Endothelial cell of umbilical vein (primary cell): ENCODE measurements around the gene SYNE1. TPM values are rescaled to one million over a fixed set of nuclear protein-coding genes. Genes with fewer than 3 reads are reported as not detected.
A peak's percentile ranks its signal among the peaks of the same experiment; 100 is the strongest.

Experiments
- BruUV-seq: library from RNA; stranded (reverse); fragments of 400-500 nt; replicated peaks from 2 replicates; lab custom pipeline; 2021; lab: Mats Ljungman, UMichigan
- CTCF ChIA-PET: fragments of 300-600, 350-600 bp; sonication (Branson Sonifier 250); formaldehyde crosslinking; loops from one replicate; lab custom pipeline; 2021; ENCODE audit warnings: antibody characterized with exemption, inconsistent platforms; lab: Charles Lee
- POLR2A ChIA-PET: fragments of 300-600, 350-600 bp; sonication (Branson Sonifier 250); formaldehyde crosslinking; loops from one replicate; lab custom pipeline; 2021; ENCODE audit warnings: antibody characterized with exemption, inconsistent platforms; lab: Charles Lee
- DNase-seq: peaks from one replicate; pipeline ENCODE4 v3.0.0-alpha.2; 2011; ENCODE audit warnings: low read depth, low spot score
- FAIRE-seq: peaks from 2 replicates; lab custom pipeline; 2011; peaks lifted over from hg19 to GRCh38; lab: Jason Lieb, UNC
- H2AFZ ChIP-seq: 2 replicates; pipeline ENCODE4 v1.6.0; 2012; ENCODE audit warnings: low read depth, low read length, control low read depth, inconsistent platforms
- H3K27ac ChIP-seq: 2 replicates; pipeline ENCODE4 v1.5.1; 2011; ENCODE audit warnings: low read depth, mild to moderate bottlenecking, control low read depth, low read length, moderate library complexity; ENCODE audit not compliant: insufficient read depth
- H3K27me3 ChIP-seq, 2 experiments: 2 replicates each; pipeline versions ENCODE4 v1.6.0 to v1.6.1; 2011; ENCODE audit warnings: low read length in 2 of 2, mixed read lengths in 1 of 2; ENCODE audit not compliant: control insufficient read depth in 2 of 2, insufficient read depth in 2 of 2
- H3K36me3 ChIP-seq, 2 experiments: 2 replicates in 1 of 2; 3 replicates in 1 of 2; pipeline ENCODE4 v1.5.1; 2011; ENCODE audit warnings: low read length in 2 of 2, mild to moderate bottlenecking in 1 of 2, moderate library complexity in 1 of 2; ENCODE audit not compliant: control insufficient read depth in 2 of 2, insufficient read depth in 2 of 2; ENCODE audit errors: extremely low read depth in 1 of 2
- H3K4me1 ChIP-seq: 3 replicates; pipeline ENCODE4 v1.5.1; 2011; ENCODE audit warnings: mild to moderate bottlenecking, low read length; ENCODE audit not compliant: control insufficient read depth, insufficient read depth; ENCODE audit errors: extremely low read depth
- H3K4me2 ChIP-seq: 2 replicates; pipeline ENCODE4 v1.6.1; 2011; ENCODE audit warnings: low read length, control low read depth, mixed read lengths; ENCODE audit not compliant: insufficient read depth
- H3K4me3 ChIP-seq, 3 experiments: fragments of 200-600 bp in 1 of 3; sonication (generic), shearing (Covaris generic) in 1 of 3; replicated peaks in 1 of 3; 2 replicates each; pipeline ENCODE4 v1.5.1; 2011 to 2016; ENCODE audit warnings: control low read depth in 3 of 3, low read length in 3 of 3, mild to moderate bottlenecking in 2 of 3, inconsistent platforms in 1 of 3, low read depth in 1 of 3, moderate library complexity in 1 of 3; ENCODE audit not compliant: insufficient read depth in 1 of 3
- H3K79me2 ChIP-seq: 2 replicates; pipeline ENCODE4 v1.6.0; 2012; ENCODE audit warnings: low read length, inconsistent platforms; ENCODE audit not compliant: control insufficient read depth, insufficient read depth
- H3K9ac ChIP-seq: replicated peaks from 2 replicates; pipeline ENCODE3; 2011; ENCODE audit warnings: low read length, control low read depth; ENCODE audit not compliant: insufficient read depth; ENCODE audit errors: extremely low read depth
- H3K9me1 ChIP-seq: replicated peaks from 3 replicates; pipeline ENCODE4 v1.6.0; 2011; ENCODE audit warnings: mild to moderate bottlenecking, low read length; ENCODE audit not compliant: control insufficient read depth, insufficient read depth; ENCODE audit errors: extremely low read depth
- H3K9me3 ChIP-seq: replicated peaks from 2 replicates; pipeline ENCODE4 v1.5.1; 2012; ENCODE audit warnings: low read length, inconsistent platforms; ENCODE audit not compliant: control insufficient read depth, insufficient read depth
- H4K20me1 ChIP-seq: replicated peaks from 2 replicates; pipeline ENCODE3; 2011; ENCODE audit warnings: mild to moderate bottlenecking, low read length; ENCODE audit not compliant: control insufficient read depth, insufficient read depth; ENCODE audit errors: extremely low read depth
- CTCF ChIP-seq, 2 donors: IDR thresholded peaks; 1 replicate in 1 of 2; 2 replicates in 1 of 2; pipeline ENCODE4 v1.5.1; 2011; ENCODE audit warnings: low read length in 2 of 2, mild to moderate bottlenecking in 2 of 2, moderate library complexity in 2 of 2, control low read depth in 1 of 2, inconsistent platforms in 1 of 2, low read depth in 1 of 2; ENCODE audit not compliant: insufficient read depth in 1 of 2; ENCODE audit errors: extremely low read depth in 1 of 2
- EZH2 ChIP-seq: IDR thresholded peaks from 2 replicates; pipeline ENCODE4 v1.6.1; 2012; ENCODE audit warnings: borderline replicate concordance, low read depth, mild to moderate bottlenecking, moderate library complexity, low read length, inconsistent platforms; ENCODE audit not compliant: severe bottlenecking
- FOS ChIP-seq: IDR thresholded peaks from 2 replicates; pipeline ENCODE4 v1.6.1; 2011; ENCODE audit warnings: mild to moderate bottlenecking, low read length, moderate library complexity, borderline replicate concordance; ENCODE audit not compliant: insufficient read depth
- MYC ChIP-seq: IDR thresholded peaks from one replicate; pipeline ENCODE4 v1.6.1; 2011; ENCODE audit warnings: mild to moderate bottlenecking, low read depth, low read length
- POLR2A ChIP-seq: IDR thresholded peaks from 2 replicates; pipeline ENCODE4 v1.6.1; 2012; ENCODE audit warnings: low read depth, mild to moderate bottlenecking, control low read depth, low read length
- dilution Hi-C: fragments of 300-500 bp; cut with MboI; formaldehyde crosslinking; loops from one replicate; pipeline ENCODE4 v1.15.0; 2019; ENCODE audit warnings: low sequenced_read_pairs; ENCODE audit not compliant: extremely low pct_ligation_motif_present
- intact Hi-C: fragments of 100-400 bp; cut with micrococcal nuclease; formaldehyde crosslinking; loops from one replicate; pipeline ENCODE4 v1.10.0; 2022
- polyA plus RNA-seq, 4 experiments: library from polyadenylated mRNA; depleted of rRNA in 3 of 4; stranded (reverse) in 3 of 4; unstranded in 1 of 4; fragments of >200 nt; gene quantifications; 2 replicates each; pipeline versions ENCODE4 v1.2.1 to v1.2.3, GENCODE V29; 2011 to 2012; ENCODE audit warnings: missing spikeins in 1 of 4
- total RNA-seq: library from RNA; stranded (reverse); gene quantifications from 2 replicates; pipeline ENCODE4 v1.2.3, GENCODE V29; 2021
- TF ChIP-seq, protein P1 (sequence below): IDR thresholded peaks from 2 replicates; pipeline ENCODE4 v1.6.1; 2011; ENCODE audit not compliant: insufficient read depth, insufficient read length

The SYNE1 gene
- total and polyA plus RNA-seq, 2 donors (not counting 3 experiments of a cell fraction or from before 2014, with no cell fraction given) = 26.5 to 52.3 TPM

DNA sequence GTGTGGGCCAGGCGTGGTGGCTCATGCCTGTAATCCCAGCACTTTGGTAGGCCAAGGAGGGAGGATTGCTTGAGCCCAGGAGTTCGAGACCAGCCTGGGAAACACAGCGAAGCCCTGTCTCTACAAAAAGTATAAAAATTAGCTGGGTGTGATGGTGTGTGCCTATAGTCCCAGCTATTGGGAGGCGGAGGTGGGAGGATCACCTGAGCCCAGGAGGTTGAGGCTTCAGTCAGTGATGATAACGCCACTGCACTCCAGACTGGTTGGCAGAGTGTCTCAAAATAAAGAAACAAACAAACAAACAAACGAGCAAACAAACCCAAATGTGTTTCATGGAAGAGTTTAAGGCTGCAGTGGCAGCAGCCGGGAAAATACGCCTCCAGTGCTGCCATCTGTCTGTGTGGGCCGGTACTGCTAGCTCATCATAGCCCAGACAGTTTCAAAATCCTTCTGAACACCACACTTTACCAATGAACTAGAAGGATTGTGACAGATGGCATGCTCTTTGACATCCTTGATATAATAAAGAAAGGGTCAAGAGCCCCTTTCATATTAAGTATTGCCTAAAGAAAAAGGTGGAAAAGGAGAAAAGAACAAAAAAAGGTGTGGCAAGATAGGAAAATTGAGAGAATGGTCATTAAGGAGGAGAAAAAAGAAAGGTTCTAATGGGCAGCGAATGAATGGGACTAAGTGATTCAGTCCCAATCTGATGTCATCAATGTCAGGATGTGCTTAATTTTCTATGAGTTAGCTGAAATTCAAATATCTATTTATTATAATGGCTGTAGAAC, 298.6 kb downstream of the SYNE1 start:
- ChIA-PET CTCF (interaction anchor here (0.6 to 4.8 kb wide), 51 partner anchors 8 to 1446 kb away, joined by 3 to 152 read pairs (median 5); no protein-coding TSS in a partner anchor), POLR2A (interaction anchor here (0.6 to 1.0 kb wide), 2 partner anchors 38 to 666 kb away, joined by 5 read pairs; no protein-coding TSS in a partner anchor)
- peak; percentile 68 for DNase-seq
- no peaks in the 10 kb centered on the region for H3K36me3 ChIP-seq
- H3K79me2 ChIP-seq = no peaks in the 10 kb centered on the region
- peak overlapping the region; percentile 76 for H2AFZ ChIP-seq
- TF ChIP-seq POLR2A (no peak), EZH2 (no peak), CTCF (IDR thresholded peaks at IDR 0.05; ENCODE audit: extremely low read depth in 1 of 2, insufficient read depth in 1 of 2, low read depth in 1 of 2, low read length in 2 of 2) (peak; percentile 87 to 89)
- no peaks in the 10 kb centered on the region for H3K9me1 ChIP-seq
- H3K9ac ChIP-seq = no peak overlapping the region
- intact Hi-C loops = loop anchor here (1.0 to 10.0 kb wide), 3 partner anchors 36 to 663 kb away; no protein-coding TSS in a partner anchor
- no peak overlapping the region for H3K4me2 ChIP-seq
- H3K27me3 ChIP-seq = no peaks in the 10 kb centered on the region
- no peaks in the 10 kb centered on the region for H4K20me1 ChIP-seq
- H3K4me1 ChIP-seq = no peaks in the 10 kb centered on the region
- H3K4me3 ChIP-seq = no peak overlapping the region
- FAIRE-seq = peak; percentile 89
- dilution Hi-C loops = no loop called here
- BruUV-seq = no TSS peak
- H3K27ac ChIP-seq = no peak overlapping the region
- H3K9me3 ChIP-seq = no peaks in the 10 kb centered on the region

DNA sequence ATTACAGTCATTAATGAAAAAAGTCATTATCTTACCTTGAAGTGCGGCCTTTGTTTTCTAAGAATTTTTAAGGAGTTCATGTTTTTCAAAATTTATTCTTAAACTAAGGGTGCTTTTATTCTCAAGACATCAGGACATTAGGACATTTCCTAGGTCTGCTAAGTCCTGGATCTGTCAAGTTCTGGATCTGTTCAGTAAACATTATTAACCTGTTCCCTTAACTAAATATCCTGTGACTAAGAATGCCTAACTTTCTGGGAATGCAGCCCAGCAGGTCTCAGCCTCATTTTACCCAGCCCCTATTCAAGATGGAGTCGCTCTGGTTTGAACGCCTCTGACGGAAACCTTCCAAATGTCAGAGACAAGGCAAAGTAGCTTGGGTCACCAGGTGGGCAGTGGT, 302.6 kb downstream of the SYNE1 start:
- ChIA-PET CTCF (interaction anchor here (1.4 kb wide), 1 partner anchor 261 kb away, joined by 3 read pairs; no protein-coding TSS in a partner anchor), POLR2A (no interaction called here)

More for the DNA sequence above, 302.6 kb downstream of the SYNE1 start:
- Histone ChIP-seq H3K9ac (no peak overlapping the region), H3K79me2 (no peaks in the 10 kb centered on the region), H3K27me3 (no peaks in the 10 kb centered on the region), H3K27ac (no peak overlapping the region), H3K36me3 (no peaks in the 10 kb centered on the region), H3K9me1 (no peaks in the 10 kb centered on the region), H4K20me1 (no peaks in the 10 kb centered on the region), H3K4me3 (no peak overlapping the region), H3K4me2 (no peak overlapping the region), H3K9me3 (no peaks in the 10 kb centered on the region), H2AFZ (no peak overlapping the region), H3K4me1 (no peaks in the 10 kb centered on the region)
- dilution Hi-C loops = no loop called here
- no TSS peak for BruUV-seq
- FAIRE-seq = no peak
- intact Hi-C loops = loop anchor here (10.0 kb wide), 1 partner anchor 130 kb away; no protein-coding TSS in a partner anchor
- TF ChIP-seq FOS = no peak
- no peak for TF ChIP-seq MYC
- TF ChIP-seq POLR2A = no peak
- TF ChIP-seq, protein P1, sequence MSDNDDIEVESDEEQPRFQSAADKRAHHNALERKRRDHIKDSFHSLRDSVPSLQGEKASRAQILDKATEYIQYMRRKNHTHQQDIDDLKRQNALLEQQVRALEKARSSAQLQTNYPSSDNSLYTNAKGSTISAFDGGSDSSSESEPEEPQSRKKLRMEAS = no peak
- DNase-seq = no peak
